Liver (tissue), 9 donors: ENCODE data around the gene VMAC. TPM values are rescaled to one million over a fixed set of nuclear protein-coding genes. Genes with fewer than 3 reads are reported as not detected.

ENCODE experiments used
- DNase-seq: peaks from one replicate; pipeline ENCODE4 v3.0.0-alpha.2; 2017; ENCODE audit warnings: low spot score
- H3K27ac ChIP-seq, 2 donors: one replicate each; pipeline ENCODE4 v1.7.0; 2013; ENCODE audit warnings: inconsistent platforms in 2 of 2, low read length in 2 of 2, control low read depth in 1 of 2, low read depth in 1 of 2, mild to moderate bottlenecking in 1 of 2
- H3K27me3 ChIP-seq, 4 donors: one replicate each; pipeline versions ENCODE4 v1.6.1 to v1.7.0; 2013; ENCODE audit warnings: low read length in 3 of 4, inconsistent platforms in 1 of 4, mild to moderate bottlenecking in 1 of 4, moderate library complexity in 1 of 4; ENCODE audit not compliant: control insufficient read depth in 4 of 4, insufficient read depth in 4 of 4
- H3K36me3 ChIP-seq, 4 donors: one replicate each; pipeline versions ENCODE4 v1.6.1 to v1.7.0; 2013; ENCODE audit warnings: low read length in 3 of 4, mild to moderate bottlenecking in 3 of 4, low read depth in 1 of 4, moderate library complexity in 1 of 4; ENCODE audit not compliant: control insufficient read depth in 4 of 4, insufficient read depth in 3 of 4
- H3K4me1 ChIP-seq, 4 donors: one replicate each; pipeline versions ENCODE4 v1.6.1 to v1.7.0; 2013; ENCODE audit warnings: low read length in 3 of 4, mild to moderate bottlenecking in 3 of 4, moderate library complexity in 1 of 4; ENCODE audit not compliant: control insufficient read depth in 4 of 4, insufficient read depth in 4 of 4
- H3K4me3 ChIP-seq, 3 donors: one replicate each; pipeline versions ENCODE4 v1.6.1 to v1.7.0; 2013; ENCODE audit warnings: low read length in 3 of 3, control low read depth in 1 of 3, low read depth in 1 of 3, mild to moderate bottlenecking in 1 of 3
- H3K9ac ChIP-seq, 2 donors: one replicate each; pipeline ENCODE4 v1.7.0; 2013; ENCODE audit warnings: low read length in 2 of 2, mild to moderate bottlenecking in 2 of 2, moderate library complexity in 2 of 2, control low read depth in 1 of 2, low read depth in 1 of 2
- H3K9me3 ChIP-seq, 4 donors: one replicate each; pipeline versions ENCODE4 v1.6.1 to v1.7.0; 2013; ENCODE audit warnings: low read length in 3 of 4; ENCODE audit not compliant: control insufficient read depth in 4 of 4
- EGR1 ChIP-seq, 2 donors: IDR thresholded peaks; 2 replicates each; pipeline ENCODE4 v1.6.1; 2016 to 2018; ENCODE audit warnings: antibody characterized with exemption in 2 of 2, low read depth in 2 of 2
- FOXA1 ChIP-seq: IDR thresholded peaks from 2 replicates; pipeline ENCODE4 v1.6.1; 2016; ENCODE audit warnings: antibody characterized with exemption
- FOXA2 ChIP-seq: IDR thresholded peaks from 2 replicates; pipeline ENCODE4 v1.6.1; 2016; ENCODE audit warnings: antibody characterized with exemption
- GABPA ChIP-seq, 2 donors: IDR thresholded peaks in 1 of 2; conservative IDR thresholded peaks in 1 of 2; 2 replicates each; pipeline ENCODE4 v1.6.1; 2016; ENCODE audit warnings: antibody characterized with exemption in 2 of 2, mild to moderate bottlenecking in 1 of 2, moderate library complexity in 1 of 2
- HNF4A ChIP-seq, 2 donors: conservative IDR thresholded peaks; 2 replicates each; pipeline ENCODE4 v1.6.1; 2016; ENCODE audit warnings: antibody characterized with exemption in 2 of 2, mild to moderate bottlenecking in 2 of 2
- HNF4G ChIP-seq: IDR thresholded peaks from 2 replicates; pipeline ENCODE4 v1.6.1; 2016; ENCODE audit warnings: antibody characterized with exemption
- JUND ChIP-seq, 2 donors: IDR thresholded peaks; 2 replicates each; pipeline ENCODE4 v1.6.1; 2016; ENCODE audit warnings: antibody characterized with exemption in 2 of 2
- NR2F2 ChIP-seq: IDR thresholded peaks from 2 replicates; pipeline ENCODE4 v1.6.1; 2016; ENCODE audit warnings: antibody characterized with exemption
- RAD21 ChIP-seq, 2 donors: IDR thresholded peaks; 2 replicates each; pipeline ENCODE4 v1.6.1; 2016; ENCODE audit warnings: antibody characterized with exemption in 2 of 2, mild to moderate bottlenecking in 2 of 2
- RXRA ChIP-seq, 2 donors: IDR thresholded peaks; 2 replicates each; pipeline ENCODE4 v1.6.1; 2017 to 2018; ENCODE audit warnings: antibody characterized with exemption in 2 of 2, mild to moderate bottlenecking in 1 of 2
- SP1 ChIP-seq: IDR thresholded peaks from 2 replicates; pipeline ENCODE4 v1.6.1; 2018; ENCODE audit warnings: antibody characterized with exemption, mild to moderate bottlenecking
- TAF1 ChIP-seq: conservative IDR thresholded peaks from 2 replicates; pipeline ENCODE4 v1.6.1; 2016; ENCODE audit warnings: antibody characterized with exemption, mild to moderate bottlenecking
- YY1 ChIP-seq: IDR thresholded peaks from 2 replicates; pipeline ENCODE4 v1.6.1; 2016; ENCODE audit warnings: antibody characterized with exemption, mild to moderate bottlenecking
- WGBS: extraction: QIAGEN DNeasy Blood & Tissue Kit; methylation state at CpG from one replicate; pipeline ENCODE4 v1.1.7; 2013; 5-methylcytosine and 5-hydroxymethylcytosine counted together
- polyA plus RNA-seq, 2 donors: library from polyadenylated mRNA; stranded (reverse) in 1 of 2; unstranded in 1 of 2; fragments of 200-250 nt in 1 of 2; fragments of >200 nt in 1 of 2; fragmentation: Nextera tagmentation in 1 of 2; extraction: Ambion mirVana in 1 of 2; gene quantifications; one replicate each; pipeline versions ENCODE4 v1.2.1 to v1.2.3, GENCODE V29; 2013 to 2015
- total RNA-seq, 2 donors: library from RNA; depleted of rRNA; stranded (reverse); fragments of >200 nt; gene quantifications; one replicate each; pipeline ENCODE4 v1.2.3, GENCODE V29; 2014
- TF ChIP-seq, protein P1 (sequence below): IDR thresholded peaks from 2 replicates; pipeline ENCODE4 v1.6.1; 2016; ENCODE audit warnings: antibody characterized with exemption
- TF ChIP-seq, protein P2 (sequence below): IDR thresholded peaks from 2 replicates; pipeline ENCODE4 v1.6.1; 2016; ENCODE audit warnings: antibody characterized with exemption
- TF ChIP-seq, protein P3 (sequence below): IDR thresholded peaks from 2 replicates; pipeline ENCODE4 v1.6.1; 2016; ENCODE audit warnings: antibody characterized with exemption
- TF ChIP-seq, protein P4 (sequence below): IDR thresholded peaks from 2 replicates; pipeline ENCODE4 v1.6.1; 2016; ENCODE audit warnings: antibody characterized with exemption, mild to moderate bottlenecking
- TF ChIP-seq, protein P5 (sequence below): fragments of 150-350 bp; IDR thresholded peaks from 2 replicates; pipeline ENCODE4 v1.5.1; 2017; ENCODE audit warnings: improper control_type of control experiment, low read depth, low read length; ENCODE audit not compliant: missing input control
- donor health status: healthy.
- donor health status: healthy.
- donor health status: healthy.
- donor health status: healthy.
- donor health status: healthy.

The VMAC gene
- total and polyA plus RNA-seq, 4 donors: 1.2 to 7.7 (median 2.6) TPM

DNA sequence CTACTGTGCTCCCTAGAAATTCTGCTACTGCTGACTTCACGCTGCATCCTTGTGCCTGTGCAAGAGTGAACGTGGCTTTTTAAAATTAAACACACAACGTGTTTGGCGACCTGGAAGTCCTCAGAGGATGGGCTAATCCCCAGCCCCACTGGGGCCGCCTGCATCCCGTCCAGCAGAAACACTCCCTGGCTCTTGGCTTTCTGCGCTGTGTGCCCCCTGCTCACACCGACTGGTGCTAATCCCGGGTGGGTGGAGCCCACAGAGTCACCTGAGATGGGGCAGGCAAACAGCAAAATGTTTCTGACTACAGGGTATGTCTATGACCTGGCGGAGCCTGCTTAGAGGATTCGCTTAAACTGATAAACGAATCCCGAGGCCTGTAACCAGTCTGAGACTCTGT is 24.5 kb downstream of the VMAC start:
- H3K4me3 ChIP-seq: no peak overlapping the region
- H3K9me3 ChIP-seq: no peaks in the 10 kb centered on the region
- no peak overlapping the region for H3K27ac ChIP-seq
- no peaks in the 10 kb centered on the region for H3K27me3 ChIP-seq
- H3K9ac ChIP-seq: no peak overlapping the region
- WGBS: 93% methylated on average over 13 of the region's 13 CpGs
- H3K4me1 ChIP-seq: peaks cover 0 to 4% (median 3%) of the 10 kb centered on the region in 4 donors
- peaks cover 12 to 72% (median 50%) of the 10 kb centered on the region in 4 donors for H3K36me3 ChIP-seq
- no peak for DNase-seq
- TF ChIP-seq JUND (IDR thresholded peaks at IDR 0.05) (no peak), HNF4A (conservative IDR thresholded peaks at IDR 0.05) (no peak), SP1 (no peak), EGR1 (IDR thresholded peaks at IDR 0.05; ENCODE audit: low read depth in 2 of 2) (no peak), FOXA2 (no peak), GABPA (IDR thresholded peaks at IDR 0.05 in 1 of 2, conservative IDR thresholded peaks at IDR 0.05 in 1 of 2) (no peak), FOXA1 (no peak), HNF4G (no peak), RAD21 (IDR thresholded peaks at IDR 0.05) (no peak), RXRA (IDR thresholded peaks at IDR 0.05) (no peak), NR2F2 (no peak), TAF1 (no peak), YY1 (no peak)
- TF ChIP-seq, protein P1, sequence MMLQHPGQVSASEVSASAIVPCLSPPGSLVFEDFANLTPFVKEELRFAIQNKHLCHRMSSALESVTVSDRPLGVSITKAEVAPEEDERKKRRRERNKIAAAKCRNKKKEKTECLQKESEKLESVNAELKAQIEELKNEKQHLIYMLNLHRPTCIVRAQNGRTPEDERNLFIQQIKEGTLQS: no peak
- TF ChIP-seq, protein P2, sequence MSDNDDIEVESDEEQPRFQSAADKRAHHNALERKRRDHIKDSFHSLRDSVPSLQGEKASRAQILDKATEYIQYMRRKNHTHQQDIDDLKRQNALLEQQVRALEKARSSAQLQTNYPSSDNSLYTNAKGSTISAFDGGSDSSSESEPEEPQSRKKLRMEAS: no peak
- TF ChIP-seq, protein P3, sequence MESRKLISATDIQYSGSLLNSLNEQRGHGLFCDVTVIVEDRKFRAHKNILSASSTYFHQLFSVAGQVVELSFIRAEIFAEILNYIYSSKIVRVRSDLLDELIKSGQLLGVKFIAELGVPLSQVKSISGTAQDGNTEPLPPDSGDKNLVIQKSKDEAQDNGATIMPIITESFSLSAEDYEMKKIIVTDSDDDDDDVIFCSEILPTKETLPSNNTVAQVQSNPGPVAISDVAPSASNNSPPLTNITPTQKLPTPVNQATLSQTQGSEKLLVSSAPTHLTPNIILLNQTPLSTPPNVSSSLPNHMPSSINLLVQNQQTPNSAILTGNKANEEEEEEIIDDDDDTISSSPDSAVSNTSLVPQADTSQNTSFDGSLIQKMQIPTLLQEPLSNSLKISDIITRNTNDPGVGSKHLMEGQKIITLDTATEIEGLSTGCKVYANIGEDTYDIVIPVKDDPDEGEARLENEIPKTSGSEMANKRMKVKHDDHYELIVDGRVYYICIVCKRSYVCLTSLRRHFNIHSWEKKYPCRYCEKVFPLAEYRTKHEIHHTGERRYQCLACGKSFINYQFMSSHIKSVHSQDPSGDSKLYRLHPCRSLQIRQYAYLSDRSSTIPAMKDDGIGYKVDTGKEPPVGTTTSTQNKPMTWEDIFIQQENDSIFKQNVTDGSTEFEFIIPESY: no peak
- TF ChIP-seq, protein P4, sequence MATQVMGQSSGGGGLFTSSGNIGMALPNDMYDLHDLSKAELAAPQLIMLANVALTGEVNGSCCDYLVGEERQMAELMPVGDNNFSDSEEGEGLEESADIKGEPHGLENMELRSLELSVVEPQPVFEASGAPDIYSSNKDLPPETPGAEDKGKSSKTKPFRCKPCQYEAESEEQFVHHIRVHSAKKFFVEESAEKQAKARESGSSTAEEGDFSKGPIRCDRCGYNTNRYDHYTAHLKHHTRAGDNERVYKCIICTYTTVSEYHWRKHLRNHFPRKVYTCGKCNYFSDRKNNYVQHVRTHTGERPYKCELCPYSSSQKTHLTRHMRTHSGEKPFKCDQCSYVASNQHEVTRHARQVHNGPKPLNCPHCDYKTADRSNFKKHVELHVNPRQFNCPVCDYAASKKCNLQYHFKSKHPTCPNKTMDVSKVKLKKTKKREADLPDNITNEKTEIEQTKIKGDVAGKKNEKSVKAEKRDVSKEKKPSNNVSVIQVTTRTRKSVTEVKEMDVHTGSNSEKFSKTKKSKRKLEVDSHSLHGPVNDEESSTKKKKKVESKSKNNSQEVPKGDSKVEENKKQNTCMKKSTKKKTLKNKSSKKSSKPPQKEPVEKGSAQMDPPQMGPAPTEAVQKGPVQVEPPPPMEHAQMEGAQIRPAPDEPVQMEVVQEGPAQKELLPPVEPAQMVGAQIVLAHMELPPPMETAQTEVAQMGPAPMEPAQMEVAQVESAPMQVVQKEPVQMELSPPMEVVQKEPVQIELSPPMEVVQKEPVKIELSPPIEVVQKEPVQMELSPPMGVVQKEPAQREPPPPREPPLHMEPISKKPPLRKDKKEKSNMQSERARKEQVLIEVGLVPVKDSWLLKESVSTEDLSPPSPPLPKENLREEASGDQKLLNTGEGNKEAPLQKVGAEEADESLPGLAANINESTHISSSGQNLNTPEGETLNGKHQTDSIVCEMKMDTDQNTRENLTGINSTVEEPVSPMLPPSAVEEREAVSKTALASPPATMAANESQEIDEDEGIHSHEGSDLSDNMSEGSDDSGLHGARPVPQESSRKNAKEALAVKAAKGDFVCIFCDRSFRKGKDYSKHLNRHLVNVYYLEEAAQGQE: no peak
- TF ChIP-seq, protein P5, sequence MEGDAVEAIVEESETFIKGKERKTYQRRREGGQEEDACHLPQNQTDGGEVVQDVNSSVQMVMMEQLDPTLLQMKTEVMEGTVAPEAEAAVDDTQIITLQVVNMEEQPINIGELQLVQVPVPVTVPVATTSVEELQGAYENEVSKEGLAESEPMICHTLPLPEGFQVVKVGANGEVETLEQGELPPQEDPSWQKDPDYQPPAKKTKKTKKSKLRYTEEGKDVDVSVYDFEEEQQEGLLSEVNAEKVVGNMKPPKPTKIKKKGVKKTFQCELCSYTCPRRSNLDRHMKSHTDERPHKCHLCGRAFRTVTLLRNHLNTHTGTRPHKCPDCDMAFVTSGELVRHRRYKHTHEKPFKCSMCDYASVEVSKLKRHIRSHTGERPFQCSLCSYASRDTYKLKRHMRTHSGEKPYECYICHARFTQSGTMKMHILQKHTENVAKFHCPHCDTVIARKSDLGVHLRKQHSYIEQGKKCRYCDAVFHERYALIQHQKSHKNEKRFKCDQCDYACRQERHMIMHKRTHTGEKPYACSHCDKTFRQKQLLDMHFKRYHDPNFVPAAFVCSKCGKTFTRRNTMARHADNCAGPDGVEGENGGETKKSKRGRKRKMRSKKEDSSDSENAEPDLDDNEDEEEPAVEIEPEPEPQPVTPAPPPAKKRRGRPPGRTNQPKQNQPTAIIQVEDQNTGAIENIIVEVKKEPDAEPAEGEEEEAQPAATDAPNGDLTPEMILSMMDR: no peak
